ENCODE results near the gene CLBA1.

The CLBA1 gene

GRCh38 chr14:104968541-104969401 is 16.8 kb upstream of the CLBA1 start:
- no peak for DNase-seq (ENCODE audit: low spot score)

GRCh38 chr14:104969741-104970230 is 15.8 kb upstream of the CLBA1 start:
- no peak for DNase-seq (ENCODE audit: low spot score)

GRCh38 chr14:104970231-104971068 is 15.1 kb upstream of the CLBA1 start:
- no peak for DNase-seq (ENCODE audit: low spot score)

GRCh38 chr14:104971447-104972240 is 13.9 kb upstream of the CLBA1 start:
- no peak for DNase-seq (ENCODE audit: low spot score)

- no peak for DNase-seq (ENCODE audit: low spot score)
Observed at GRCh38 chr14:104972301-104973134, 13.1 kb upstream of the CLBA1 start.

GRCh38 chr14:104973135-104973384 is 12.5 kb upstream of the CLBA1 start:
- no peak for DNase-seq (ENCODE audit: low spot score)

GRCh38 chr14:104973385-104974145 is 12.0 kb upstream of the CLBA1 start:
- no peak for DNase-seq (ENCODE audit: low spot score)

- DNase-seq (ENCODE audit: low spot score): no peak
Observed at GRCh38 chr14:104974146-104974541, 11.4 kb upstream of the CLBA1 start.

GRCh38 chr14:104974665-104975390 is 10.8 kb upstream of the CLBA1 start:
- DNase-seq (ENCODE audit: low spot score): no peak

GRCh38 chr14:104975481-104976197 is 9.9 kb upstream of the CLBA1 start:
- DNase-seq (ENCODE audit: low spot score): peak; percentile 17

GRCh38 chr14:104976198-104977007 is 9.2 kb upstream of the CLBA1 start:
- peak; percentile 87 for DNase-seq (ENCODE audit: low spot score)

GRCh38 chr14:104977008-104977680 is 8.4 kb upstream of the CLBA1 start:
- DNase-seq (ENCODE audit: low spot score): no peak

- peak; percentile 18 for DNase-seq (ENCODE audit: low spot score)
Observed at GRCh38 chr14:104977681-104978653, 7.6 kb upstream of the CLBA1 start, which contains the start of gene AHNAK2. TSS of gene AHNAK2 (minus strand) at chr14:104978374. CDS start at chr14:104978237, 137 bp downstream.

GRCh38 chr14:104978746-104979691 is 6.6 kb upstream of the CLBA1 start:
- DNase-seq (ENCODE audit: low spot score): no peak

Measured in CD4-positive, alpha-beta T cell treated with Interleukin-15 for 4 hours (primary cell).